Stimulated activated effector memory CD8-positive, alpha-beta T cell treated with anti-CD3 and anti-CD28 coated beads, Interleukin-12 subunit alpha, Interleukin-12 subunit beta, amount 100 ng/mL, for 72 hours (primary cell): Measurements from ENCODE around the gene FAM83C.
"Not testable (repeated sequence)": the region's sequence is repeated elsewhere in the genome, so short reads cannot be mapped to it uniquely, and the experiment has no call there.

ENCODE experiments used
- ATAC-seq: fragments of 150-1000 bp; cut with Tn5 transposase; 2 replicates; pipeline ENCODE4 v1.10.0; 2021
- DNase-seq, 2 donors: peaks; one replicate each; pipeline ENCODE4 v3.0.0; 2021 to 2022; ENCODE audit warnings: low spot score in 2 of 2
- H3K27ac Mint-ChIP-seq: one replicate; pipeline ENCODE4 v1.8.0; 2022; ENCODE audit warnings: mild to moderate bottlenecking, mixed read lengths
- H3K36me3 Mint-ChIP-seq: one replicate; pipeline ENCODE4 v1.8.0; 2022; ENCODE audit warnings: mild to moderate bottlenecking, mixed read lengths
- H3K4me1 Mint-ChIP-seq: one replicate; pipeline ENCODE4 v1.8.0; 2022; ENCODE audit warnings: mixed read lengths
- H3K4me3 Mint-ChIP-seq: one replicate; pipeline ENCODE4 v1.8.0; 2022; ENCODE audit warnings: mild to moderate bottlenecking, mixed read lengths
- H3K9me3 Mint-ChIP-seq: one replicate; pipeline ENCODE4 v1.8.0; 2022; ENCODE audit warnings: mixed read lengths

FAM83C gene

DNA sequence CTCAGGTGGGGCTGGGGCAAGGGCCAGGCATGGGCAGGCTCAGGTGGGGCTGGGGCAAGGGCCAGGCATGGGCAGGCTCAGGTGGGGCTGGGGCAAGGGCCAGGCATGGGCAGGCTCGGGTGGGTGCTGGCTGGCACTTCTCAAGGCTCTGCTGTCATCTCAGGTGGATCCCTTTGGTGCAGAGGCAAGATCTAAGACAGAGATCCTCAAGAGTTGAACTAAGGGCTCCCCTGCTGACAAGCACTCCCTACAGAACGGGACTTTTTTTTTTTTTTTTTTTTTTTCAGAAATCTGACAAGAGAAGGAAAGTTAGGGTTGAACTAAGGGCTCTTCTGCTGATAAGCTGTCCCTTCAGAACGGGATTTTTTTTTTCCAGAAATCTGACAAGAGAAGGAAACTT lies 39.2 kb downstream of the FAM83C start:
- DNase-seq = no peak

DNA sequence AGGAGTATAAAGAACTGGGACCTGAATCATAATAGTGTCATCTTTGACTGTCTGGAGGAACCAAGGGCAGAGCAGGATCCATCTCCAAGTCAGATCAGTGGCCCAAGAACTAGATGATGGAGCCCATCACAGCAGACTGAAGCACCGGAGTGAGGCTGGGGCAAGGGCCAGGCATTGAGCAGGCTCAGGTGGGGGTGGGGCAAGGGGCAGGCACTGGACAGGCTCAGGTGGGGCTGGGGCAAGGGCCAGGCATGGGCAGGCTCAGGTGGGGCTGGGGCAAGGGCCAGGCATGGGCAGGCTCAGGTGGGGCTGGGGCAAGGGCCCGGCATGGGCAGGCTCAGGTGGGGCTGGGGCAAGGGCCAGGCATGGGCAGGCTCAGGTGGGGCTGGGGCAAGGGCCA lies 39.6 kb downstream of the FAM83C start:
- DNase-seq, H3K36me3 Mint-ChIP-seq, H3K9me3 Mint-ChIP-seq: not testable (repeated sequence)
- peak; percentile 41 for ATAC-seq
- H3K27ac Mint-ChIP-seq = peak overlapping the region; percentile 99
- peak overlapping the region; percentile 57 for H3K4me3 Mint-ChIP-seq
- peaks cover 38% of the 10 kb centered on the region for H3K4me1 Mint-ChIP-seq

More for the DNA sequence above, 39.2 kb downstream of the FAM83C start:
- Mint-ChIP-seq H3K9me3 (no peaks in the 10 kb centered on the region), H3K27ac (peak overlapping the region; percentile 99), H3K36me3 (peaks cover 9% of the 10 kb centered on the region), H3K4me1 (peaks cover 33% of the 10 kb centered on the region), H3K4me3 (no peak overlapping the region)
- no peak for ATAC-seq

DNA sequence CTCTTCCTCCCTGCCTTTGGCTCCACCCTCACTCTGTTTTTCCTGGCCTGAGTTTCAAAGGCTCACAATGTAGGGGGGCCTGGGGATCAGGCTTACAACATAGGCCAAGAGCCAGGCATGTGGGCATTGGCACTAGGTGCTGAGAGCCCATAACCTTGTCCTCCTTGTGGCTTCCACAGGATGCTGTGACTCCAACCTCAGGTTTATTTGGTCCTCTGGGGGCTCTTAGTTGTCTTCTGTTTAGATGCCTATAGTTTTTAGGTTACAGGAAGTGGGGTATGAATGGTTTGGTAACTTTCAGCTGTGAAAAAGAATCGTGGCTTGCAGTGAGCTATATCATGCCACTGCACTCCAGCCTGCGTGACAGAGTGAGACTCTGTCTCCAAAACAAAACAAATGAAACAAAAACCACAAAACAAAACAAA lies 40.2 kb downstream of the FAM83C start:
- ATAC-seq = peak; percentile 96
- peaks cover 9% of the 10 kb centered on the region for H3K36me3 Mint-ChIP-seq
- peak; percentile 22 to 79 for DNase-seq

DNA sequence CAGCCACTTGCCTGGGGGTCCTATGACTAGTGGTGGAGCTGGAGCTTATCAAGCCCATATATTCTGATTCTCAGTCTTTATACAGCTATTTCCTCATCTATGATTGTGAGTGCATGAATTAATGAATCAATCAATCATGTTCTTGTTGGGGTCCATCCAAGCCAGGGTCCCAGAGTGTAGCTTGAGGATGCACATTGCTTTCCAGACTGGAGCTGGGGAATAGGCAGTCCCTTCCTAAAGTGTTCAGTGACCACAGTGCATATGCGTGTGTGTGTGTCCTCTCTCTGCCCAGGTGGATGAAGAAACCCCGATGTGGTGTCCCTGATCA lies 40.6 kb downstream of the FAM83C start:
- peak overlapping the region; percentile 99 for H3K27ac Mint-ChIP-seq

More for the DNA sequence above, 40.2 kb downstream of the FAM83C start:
- peaks cover 41% of the 10 kb centered on the region for H3K4me1 Mint-ChIP-seq
- H3K27ac Mint-ChIP-seq = peak overlapping the region; percentile 99
- no peaks in the 10 kb centered on the region for H3K9me3 Mint-ChIP-seq
- H3K4me3 Mint-ChIP-seq = peak overlapping the region; percentile 57

DNA sequence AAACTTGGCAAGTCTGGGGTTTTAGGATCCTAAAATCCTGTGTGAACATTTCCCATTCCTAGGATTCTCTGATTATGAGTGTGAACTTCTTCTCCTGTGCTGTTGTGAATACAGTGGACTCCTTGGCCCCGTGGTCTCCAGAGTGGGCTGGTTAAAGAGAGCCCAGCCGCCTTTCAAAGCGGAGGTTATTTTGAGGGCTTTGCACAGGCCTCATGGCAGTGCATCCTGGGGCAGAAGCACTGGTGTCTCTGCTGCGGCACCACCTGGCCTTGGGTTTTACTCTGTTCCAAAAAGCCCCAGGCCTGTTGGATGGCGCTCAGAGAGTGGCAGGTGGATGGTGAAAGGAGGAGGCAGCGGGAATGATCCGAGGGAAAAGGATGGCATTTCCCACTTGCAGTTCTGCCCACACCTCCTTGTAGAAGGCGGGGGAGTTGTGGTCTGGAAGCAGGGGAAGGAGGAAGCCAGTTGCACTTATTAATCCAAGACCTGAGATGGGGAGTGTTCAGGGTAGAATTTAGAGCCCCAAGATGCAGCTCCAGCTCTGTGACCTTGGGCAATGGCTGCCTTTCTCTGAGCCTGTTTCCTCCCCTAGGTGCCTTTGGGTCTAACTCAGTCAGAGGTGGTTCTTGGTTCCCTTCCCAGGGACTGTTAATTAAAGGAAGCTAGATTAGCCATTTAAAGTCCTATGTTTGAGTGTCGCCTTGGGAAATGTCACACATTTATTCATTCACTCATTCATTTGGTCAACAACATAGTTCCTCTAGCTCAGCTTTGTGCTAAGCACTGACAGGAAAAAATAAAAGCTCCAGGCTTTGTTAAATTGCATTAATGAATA lies 43.4 kb downstream of the FAM83C start:
- peaks cover 9% of the 10 kb centered on the region for H3K36me3 Mint-ChIP-seq
- no peak overlapping the region for H3K27ac Mint-ChIP-seq
- peaks cover 34% of the 10 kb centered on the region for H3K4me1 Mint-ChIP-seq
- ATAC-seq (no peak), DNase-seq (no peak)
- H3K9me3 Mint-ChIP-seq = no peaks in the 10 kb centered on the region
- no peak overlapping the region for H3K4me3 Mint-ChIP-seq

More for the DNA sequence above, 40.6 kb downstream of the FAM83C start:
- ATAC-seq (no peak), DNase-seq (no peak)
- no peaks in the 10 kb centered on the region for H3K9me3 Mint-ChIP-seq
- peaks cover 9% of the 10 kb centered on the region for H3K36me3 Mint-ChIP-seq
- peaks cover 41% of the 10 kb centered on the region for H3K4me1 Mint-ChIP-seq
- peak overlapping the region; percentile 57 for H3K4me3 Mint-ChIP-seq

DNA sequence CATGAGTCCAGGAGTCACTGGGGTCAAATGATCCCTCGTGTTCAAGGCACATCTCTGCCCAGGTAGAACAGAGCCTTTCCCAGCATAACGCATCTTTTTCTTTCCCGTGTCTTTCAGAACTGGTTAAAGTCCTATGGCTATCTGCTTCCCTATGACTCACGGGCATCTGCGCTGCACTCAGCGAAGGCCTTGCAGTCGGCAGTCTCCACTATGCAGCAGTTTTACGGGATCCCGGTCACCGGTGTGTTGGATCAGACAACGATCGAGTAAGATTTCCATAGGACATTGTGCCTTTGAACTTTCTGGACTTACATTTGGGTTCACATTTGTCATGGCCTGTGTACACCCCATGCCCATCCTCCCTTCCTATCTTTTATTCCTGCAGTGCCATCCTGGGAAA lies 45.5 kb downstream of the FAM83C start:
- Mint-ChIP-seq H3K36me3 (peaks cover 1% of the 10 kb centered on the region), H3K9me3 (no peaks in the 10 kb centered on the region), H3K27ac (no peak overlapping the region), H3K4me1 (peaks cover 24% of the 10 kb centered on the region), H3K4me3 (no peak overlapping the region)
- ATAC-seq (no peak), DNase-seq (no peak)

DNA sequence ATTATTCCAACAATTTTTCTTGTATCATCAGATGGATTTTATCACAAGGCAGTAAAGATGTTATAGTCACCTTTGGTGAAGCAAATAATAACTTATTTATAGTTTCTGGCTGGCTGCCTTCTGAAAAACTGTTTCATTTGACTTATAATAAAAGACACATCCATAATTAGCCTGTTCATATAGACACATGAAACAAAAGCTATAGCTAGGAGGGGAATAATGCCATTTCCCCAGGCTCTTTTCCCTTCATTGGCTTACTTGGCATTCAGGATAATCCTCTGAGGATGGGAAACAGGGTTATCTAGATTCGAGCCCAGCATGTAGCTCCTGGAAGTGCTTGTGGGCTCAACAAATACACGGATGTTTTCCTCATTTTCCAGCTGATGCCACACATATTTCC lies 48.2 kb downstream of the FAM83C start:
- H3K4me1 Mint-ChIP-seq = peaks cover 13% of the 10 kb centered on the region
- ATAC-seq (no peak), DNase-seq (no peak)
- H3K9me3 Mint-ChIP-seq = no peaks in the 10 kb centered on the region
- H3K27ac Mint-ChIP-seq = no peak overlapping the region
- no peak overlapping the region for H3K4me3 Mint-ChIP-seq
- H3K36me3 Mint-ChIP-seq = no peaks in the 10 kb centered on the region

DNA sequence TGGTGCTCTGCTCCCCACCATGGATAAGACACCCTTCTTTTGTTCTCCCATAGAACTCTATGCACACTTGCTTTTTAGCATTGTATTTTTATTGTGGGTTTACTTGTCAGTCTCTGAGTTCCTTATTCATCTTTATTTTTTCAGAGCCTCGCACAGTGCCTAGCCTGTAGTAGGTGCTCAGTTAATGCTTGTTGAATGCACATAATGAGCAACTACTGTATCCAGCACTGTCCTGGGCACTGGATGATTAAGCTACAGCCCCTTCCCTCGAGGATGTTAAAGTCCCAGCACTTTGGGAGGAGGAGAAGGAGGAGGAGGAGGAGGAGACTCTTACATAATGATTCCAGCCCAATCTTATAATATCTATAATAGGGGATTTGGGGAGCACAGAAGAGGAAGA lies 48.9 kb downstream of the FAM83C start:
- H3K36me3 Mint-ChIP-seq = no peaks in the 10 kb centered on the region

DNA sequence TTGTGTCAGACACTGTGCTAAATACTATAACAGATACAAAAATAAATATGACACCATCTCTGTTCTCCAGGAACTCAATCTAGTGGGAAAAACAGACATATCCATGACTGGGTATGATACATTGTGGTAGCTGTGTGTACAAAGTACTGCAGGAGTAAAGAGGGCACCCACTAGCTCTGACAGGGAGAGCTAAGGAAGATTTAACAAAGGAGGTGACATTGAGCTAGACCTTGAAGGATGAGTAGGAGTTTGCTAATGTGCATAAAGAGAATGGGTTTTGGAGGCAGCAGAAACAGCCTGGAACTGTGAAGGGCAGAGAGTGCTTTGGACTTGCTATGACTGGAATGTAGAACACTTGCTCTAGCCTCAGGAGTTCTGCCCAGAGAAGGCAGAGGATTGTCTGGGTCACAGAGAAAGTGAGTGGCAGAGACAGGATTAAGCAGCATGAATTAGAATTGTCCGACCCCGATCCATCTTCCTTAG lies 51.4 kb downstream of the FAM83C start:
- no peaks in the 10 kb centered on the region for H3K9me3 Mint-ChIP-seq
- DNase-seq = no peak
- no peaks in the 10 kb centered on the region for H3K36me3 Mint-ChIP-seq
- ATAC-seq = no peak
- no peak overlapping the region for H3K4me3 Mint-ChIP-seq
- no peak overlapping the region for H3K27ac Mint-ChIP-seq
- peaks cover 6% of the 10 kb centered on the region for H3K4me1 Mint-ChIP-seq

More for the DNA sequence above, 48.9 kb downstream of the FAM83C start:
- Mint-ChIP-seq H3K9me3 (no peaks in the 10 kb centered on the region), H3K27ac (no peak overlapping the region), H3K4me3 (no peak overlapping the region), H3K4me1 (peaks cover 13% of the 10 kb centered on the region)
- no peak for DNase-seq
- ATAC-seq = no peak

DNA sequence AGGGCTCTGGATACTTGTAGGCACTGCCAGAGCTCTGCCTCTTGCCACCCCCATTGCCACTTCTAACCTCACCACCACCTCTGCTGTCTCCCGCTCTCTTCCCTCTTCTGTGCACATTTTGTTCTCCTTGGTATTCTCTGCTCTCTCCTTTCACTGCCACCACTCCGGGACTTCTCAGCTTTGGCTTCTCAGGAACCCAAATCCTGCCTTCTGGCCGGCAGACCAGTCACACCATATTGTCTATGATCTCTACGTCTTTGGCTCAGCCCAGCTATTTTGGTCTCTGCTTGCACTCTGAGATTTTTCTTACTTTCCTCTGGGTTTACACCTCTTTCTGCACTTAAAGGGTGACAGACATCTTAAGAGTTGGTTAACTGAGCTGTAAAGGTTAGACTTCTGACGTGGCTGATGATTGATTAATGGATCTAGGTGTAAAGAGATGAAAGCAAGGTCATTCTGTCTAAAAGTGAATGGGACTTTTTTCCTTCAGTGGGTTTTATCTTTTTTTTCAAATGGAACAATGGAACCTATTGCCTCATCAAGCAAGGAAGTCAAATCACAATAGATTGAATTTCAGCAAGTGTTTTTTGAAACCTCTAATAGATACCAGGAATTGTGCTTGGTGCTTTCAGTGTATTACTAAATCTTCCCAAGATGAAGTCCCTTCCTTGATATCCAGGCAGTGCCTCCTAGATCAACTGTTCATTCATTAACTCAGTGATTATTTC lies 52.0 kb downstream of the FAM83C start:
- no peak for ATAC-seq
- Mint-ChIP-seq H3K4me3 (no peak overlapping the region), H3K4me1 (peaks cover 6% of the 10 kb centered on the region), H3K36me3 (no peaks in the 10 kb centered on the region), H3K9me3 (no peaks in the 10 kb centered on the region), H3K27ac (no peak overlapping the region)
- DNase-seq = no peak

DNA sequence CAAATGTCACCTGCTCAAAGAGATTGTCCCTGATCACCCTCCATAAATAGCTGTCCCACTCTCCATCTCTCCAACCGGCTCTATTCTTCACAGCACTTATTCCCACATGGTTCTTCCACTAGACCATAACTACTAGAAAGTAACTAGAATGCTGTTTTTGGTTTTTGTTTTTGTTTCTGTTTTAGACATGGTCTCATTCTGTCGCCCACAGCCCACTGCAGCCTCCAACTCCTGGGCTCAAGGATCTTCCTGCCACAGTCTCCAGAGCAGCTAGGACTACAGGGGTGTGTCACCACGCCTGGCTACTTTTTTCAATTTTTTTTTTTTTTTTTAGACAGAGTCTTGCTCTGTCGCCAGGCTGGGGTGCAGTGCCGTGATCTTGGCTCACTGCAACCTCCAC lies 53.5 kb downstream of the FAM83C start:
- peak overlapping the region; percentile 2 for H3K27ac Mint-ChIP-seq
- no peak for ATAC-seq
- H3K9me3 Mint-ChIP-seq = no peaks in the 10 kb centered on the region
- no peak overlapping the region for H3K4me3 Mint-ChIP-seq
- DNase-seq = no peak
- peaks cover 6% of the 10 kb centered on the region for H3K4me1 Mint-ChIP-seq
- no peaks in the 10 kb centered on the region for H3K36me3 Mint-ChIP-seq

DNA sequence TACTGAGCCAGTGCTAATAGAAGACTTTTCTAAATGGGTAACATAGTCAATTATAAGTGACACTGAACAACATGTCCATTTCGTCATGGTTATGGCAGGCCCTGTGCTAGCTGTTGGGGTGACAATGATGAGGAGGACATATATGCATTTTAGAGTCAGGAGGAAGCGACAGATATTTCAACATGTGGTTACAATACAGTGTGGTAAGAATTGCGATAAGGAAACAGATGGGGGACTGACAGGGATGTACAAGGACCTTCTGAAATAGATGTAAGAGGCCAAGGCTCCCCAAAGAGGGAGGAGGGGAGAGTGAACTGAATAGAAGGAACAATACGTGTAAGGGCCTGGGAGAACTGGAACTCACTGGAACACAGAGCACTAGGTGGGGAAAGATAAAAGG lies 54.1 kb downstream of the FAM83C start:
- no peaks in the 10 kb centered on the region for H3K9me3 Mint-ChIP-seq
- H3K4me1 Mint-ChIP-seq = peaks cover 6% of the 10 kb centered on the region
- H3K27ac Mint-ChIP-seq = peak overlapping the region; percentile 2
- DNase-seq (no peak), ATAC-seq (no peak)
- H3K4me3 Mint-ChIP-seq = no peak overlapping the region
- H3K36me3 Mint-ChIP-seq = no peaks in the 10 kb centered on the region

DNA sequence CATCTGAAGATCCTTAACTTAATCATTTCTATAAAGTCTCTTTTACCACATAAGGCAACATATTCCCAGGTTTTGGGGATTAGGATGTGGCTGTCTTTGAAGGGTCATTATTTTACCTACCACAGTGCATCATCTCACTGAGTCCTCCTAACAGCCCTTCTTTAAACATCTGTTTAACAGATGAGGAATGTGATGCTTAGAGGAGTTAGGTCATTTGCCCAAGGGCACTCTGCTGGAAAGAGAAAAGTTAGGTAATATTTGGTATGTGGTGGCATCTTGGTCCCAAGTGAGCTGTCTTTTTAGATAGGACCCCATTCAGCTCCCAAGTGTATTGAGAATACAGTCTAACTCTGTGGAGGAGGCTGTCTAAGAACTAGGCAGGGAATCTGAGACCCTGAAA lies 54.7 kb downstream of the FAM83C start:
- DNase-seq (no peak), ATAC-seq (no peak)
- no peaks in the 10 kb centered on the region for H3K9me3 Mint-ChIP-seq
- no peak overlapping the region for H3K27ac Mint-ChIP-seq
- H3K4me3 Mint-ChIP-seq = no peak overlapping the region
- no peaks in the 10 kb centered on the region for H3K36me3 Mint-ChIP-seq
- H3K4me1 Mint-ChIP-seq = peaks cover 8% of the 10 kb centered on the region

DNA sequence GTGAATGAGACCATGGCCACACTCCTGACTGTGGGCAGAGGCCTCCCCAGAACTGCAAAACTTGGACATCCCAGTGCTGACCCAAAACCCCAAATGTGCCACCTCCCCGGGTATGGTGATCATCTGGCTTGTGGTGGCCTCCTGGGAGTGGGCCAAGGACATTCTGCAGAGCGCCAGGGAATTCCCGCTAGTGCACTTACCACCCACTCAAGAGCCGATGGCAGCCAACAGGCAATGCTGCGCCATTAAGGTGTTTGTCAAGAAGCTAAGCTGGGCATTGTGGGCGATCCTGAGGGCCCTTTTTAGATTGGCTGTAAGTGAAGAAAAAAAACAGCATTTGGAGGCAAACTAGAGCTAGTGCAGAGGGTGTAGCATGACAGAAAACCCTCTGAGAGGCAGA lies 56.3 kb downstream of the FAM83C start:
- DNase-seq (no peak), ATAC-seq (no peak)
- Mint-ChIP-seq H3K4me1 (peaks cover 11% of the 10 kb centered on the region), H3K9me3 (no peaks in the 10 kb centered on the region), H3K4me3 (no peak overlapping the region), H3K36me3 (no peaks in the 10 kb centered on the region), H3K27ac (no peak overlapping the region)
